Naive B cell (primary cell): Measurements from ENCODE around the gene OR2G6. TPM values are rescaled to one million over a fixed set of nuclear protein-coding genes. Genes with fewer than 3 reads are reported as not detected.
"Not testable (repeated sequence)": the region's sequence is repeated elsewhere in the genome, so short reads cannot be mapped to it uniquely, and the experiment has no call there.

Experiments used
- ATAC-seq, 2 donors: fragments of 150-1000 bp; cut with Tn5 transposase; 2 replicates each; pipeline ENCODE4 v1.10.0; 2021; ENCODE audit warnings: low read depth in 2 of 2, mild to moderate bottlenecking in 2 of 2, moderate library complexity in 2 of 2
- DNase-seq: peaks from one replicate; pipeline ENCODE4 v3.0.0; 2022
- H3K27ac Mint-ChIP-seq, 6 donors: one replicate each; pipeline ENCODE4 v1.8.0; 2020 to 2022; ENCODE audit warnings: mild to moderate bottlenecking in 6 of 6, mixed read lengths in 6 of 6, moderate library complexity in 5 of 6, inconsistent platforms in 2 of 6
- H3K27me3 Mint-ChIP-seq, 3 donors: one replicate each; pipeline ENCODE4 v1.8.0; 2021 to 2022; ENCODE audit warnings: mixed read lengths in 3 of 3, mild to moderate bottlenecking in 1 of 3
- H3K36me3 Mint-ChIP-seq, 2 donors: one replicate each; pipeline ENCODE4 v1.8.0; 2020 to 2022; ENCODE audit warnings: mixed read lengths in 2 of 2, inconsistent platforms in 1 of 2, mild to moderate bottlenecking in 1 of 2
- H3K4me1 Mint-ChIP-seq, 3 donors: one replicate each; pipeline ENCODE4 v1.8.0; 2020 to 2022; ENCODE audit warnings: mixed read lengths in 3 of 3, inconsistent platforms in 1 of 3, mild to moderate bottlenecking in 1 of 3, moderate library complexity in 1 of 3
- H3K4me3 Mint-ChIP-seq, 8 donors: one replicate each; pipeline ENCODE4 v1.8.0; 2020 to 2022; ENCODE audit warnings: mild to moderate bottlenecking in 8 of 8, mixed read lengths in 8 of 8, moderate library complexity in 8 of 8, inconsistent platforms in 2 of 8
- H3K9me3 Mint-ChIP-seq, 7 donors: one replicate each; pipeline ENCODE4 v1.8.0; 2020 to 2022; ENCODE audit warnings: mixed read lengths in 7 of 7, mild to moderate bottlenecking in 5 of 7, inconsistent platforms in 2 of 7, moderate library complexity in 1 of 7
- polyA plus RNA-seq, 6 donors: library from polyadenylated mRNA; unstranded; fragments of 300-500 nt; fragmentation: Illumina TruSeq; gene quantifications; one replicate each; pipeline ENCODE4 v1.2.3, GENCODE V29; 2021; ENCODE audit warnings: low read depth in 6 of 6

OR2G6 gene
- polyA plus RNA-seq = under 1 TPM in 4 of 6 donors, not detected in 2; 0.19 to 0.80 (median 0.49) TPM

GRCh38 chr1:248507773-248508172 lies at the start of gene OR2G6:
Gene OR2G6 (plus strand): TSS chr1:248508073. CDS start chr1:248521647, 13,574 bp downstream.
- H3K36me3 Mint-ChIP-seq, ATAC-seq, H3K4me3 Mint-ChIP-seq, H3K27me3 Mint-ChIP-seq, DNase-seq, H3K27ac Mint-ChIP-seq, H3K4me1 Mint-ChIP-seq, H3K9me3 Mint-ChIP-seq: not testable (repeated sequence)

GRCh38 chr1:248459117-248459516 lies 48.8 kb upstream of the OR2G6 start:
- not testable (repeated sequence) for H3K4me3 Mint-ChIP-seq, H3K27ac Mint-ChIP-seq, DNase-seq, H3K9me3 Mint-ChIP-seq, H3K4me1 Mint-ChIP-seq, H3K36me3 Mint-ChIP-seq, ATAC-seq
- peaks cover 0 to 15% (median 0%) of the 10 kb centered on the region in 3 donors for H3K27me3 Mint-ChIP-seq

- Mint-ChIP-seq H3K36me3 (peaks cover 0 to 4% of the 10 kb centered on the region in 2 donors), H3K4me1 (peaks cover 0 to 8% (median 0%) of the 10 kb centered on the region in 3 donors), H3K27me3 (peaks cover 0 to 5% (median 0%) of the 10 kb centered on the region in 3 donors), H3K4me3 (no peak overlapping the region), H3K9me3 (no peaks in the 10 kb centered on the region), H3K27ac (peak overlapping the region in 1 of 6 donors; percentile 73)
- no peak for DNase-seq
- ATAC-seq = no peak
These were observed 36.7 kb upstream of the OR2G6 start for GRCh38 chr1:248471154-248471553.

- H3K27me3 Mint-ChIP-seq, H3K9me3 Mint-ChIP-seq, DNase-seq, H3K4me3 Mint-ChIP-seq, ATAC-seq, H3K36me3 Mint-ChIP-seq: not testable (repeated sequence)
- Mint-ChIP-seq H3K4me1 (peaks cover 0 to 10% (median 0%) of the 10 kb centered on the region in 3 donors), H3K27ac (peak overlapping the region in 1 of 6 donors; percentile 49)
These were observed 35.8 kb upstream of the OR2G6 start for GRCh38 chr1:248472111-248472510.

GRCh38 chr1:248473051-248473450 lies 34.8 kb upstream of the OR2G6 start, which contains the start of gene OR2T3:
Gene OR2T3 (plus strand): TSS chr1:248473351. CDS start chr1:248473351, 0 bp downstream.
- H3K27ac Mint-ChIP-seq = peak within 1 kb of the TSS in 1 of 6 donors; percentile 49
- H3K27me3 Mint-ChIP-seq, H3K4me3 Mint-ChIP-seq, H3K9me3 Mint-ChIP-seq, ATAC-seq, DNase-seq, H3K36me3 Mint-ChIP-seq: not testable (repeated sequence)
- H3K4me1 Mint-ChIP-seq = peaks cover 0 to 10% (median 0%) of the 10 kb centered on the region in 3 donors

- not testable (repeated sequence) for H3K4me3 Mint-ChIP-seq, H3K36me3 Mint-ChIP-seq, H3K27me3 Mint-ChIP-seq, H3K27ac Mint-ChIP-seq, DNase-seq, H3K9me3 Mint-ChIP-seq
- peak in 1 of 2 donors; percentile 51 for ATAC-seq
- peaks cover 0 to 10% (median 0%) of the 10 kb centered on the region in 3 donors for H3K4me1 Mint-ChIP-seq
These were observed 32.2 kb upstream of the OR2G6 start for GRCh38 chr1:248475660-248476059.

GRCh38 chr1:248481686-248482579 lies 25.9 kb upstream of the OR2G6 start:
- DNase-seq, H3K36me3 Mint-ChIP-seq, H3K27me3 Mint-ChIP-seq, H3K9me3 Mint-ChIP-seq, ATAC-seq: not testable (repeated sequence)
- Mint-ChIP-seq H3K4me3 (peak overlapping the region in 7 of 8 donors; percentile 9 to 86 (median 59)), H3K4me1 (peaks cover 0 to 12% (median 4%) of the 10 kb centered on the region in 3 donors), H3K27ac (peak overlapping the region in 4 of 6 donors; percentile 18 to 88 (median 62))

GRCh38 chr1:248488289-248488688 lies 19.6 kb upstream of the OR2G6 start, which contains the start of gene OR2T5:
Gene OR2T5 (plus strand): TSS chr1:248488589. CDS start chr1:248488589, 0 bp downstream.
- DNase-seq, H3K4me3 Mint-ChIP-seq, H3K9me3 Mint-ChIP-seq, ATAC-seq, H3K4me1 Mint-ChIP-seq, H3K27ac Mint-ChIP-seq, H3K36me3 Mint-ChIP-seq, H3K27me3 Mint-ChIP-seq: not testable (repeated sequence)

- DNase-seq, H3K36me3 Mint-ChIP-seq, ATAC-seq, H3K4me3 Mint-ChIP-seq, H3K9me3 Mint-ChIP-seq, H3K27ac Mint-ChIP-seq, H3K27me3 Mint-ChIP-seq, H3K4me1 Mint-ChIP-seq: not testable (repeated sequence)
These were observed 11.2 kb upstream of the OR2G6 start for GRCh38 chr1:248496661-248497060.

- H3K9me3 Mint-ChIP-seq, H3K27me3 Mint-ChIP-seq, H3K4me3 Mint-ChIP-seq, DNase-seq, H3K27ac Mint-ChIP-seq, H3K4me1 Mint-ChIP-seq, ATAC-seq, H3K36me3 Mint-ChIP-seq: not testable (repeated sequence)
These were observed 7.4 kb upstream of the OR2G6 start for GRCh38 chr1:248500305-248501035.

GRCh38 chr1:248510217-248510616 lies 2.3 kb downstream of the OR2G6 start:
- not testable (repeated sequence) for H3K27ac Mint-ChIP-seq, ATAC-seq, DNase-seq, H3K4me1 Mint-ChIP-seq, H3K4me3 Mint-ChIP-seq, H3K36me3 Mint-ChIP-seq, H3K9me3 Mint-ChIP-seq, H3K27me3 Mint-ChIP-seq

- DNase-seq = no peak
- no peak for ATAC-seq
- Mint-ChIP-seq H3K9me3 (peaks cover 2 to 14% (median 10%) of the 10 kb centered on the region in 7 donors), H3K27ac (peak overlapping the region in 1 of 6 donors; percentile 65), H3K4me3 (no peak overlapping the region), H3K4me1 (no peaks in the 10 kb centered on the region), H3K27me3 (no peaks in the 10 kb centered on the region), H3K36me3 (no peaks in the 10 kb centered on the region)
These were observed 14.0 kb downstream of the OR2G6 start for GRCh38 chr1:248521856-248522255.

- not testable (repeated sequence) for H3K4me3 Mint-ChIP-seq, H3K4me1 Mint-ChIP-seq, H3K27ac Mint-ChIP-seq, ATAC-seq, H3K27me3 Mint-ChIP-seq, H3K36me3 Mint-ChIP-seq, H3K9me3 Mint-ChIP-seq, DNase-seq
These were observed 29.6 kb downstream of the OR2G6 start for GRCh38 chr1:248537449-248537848.
